Upper lobe of left lung (tissue), 6 donors: Measurements from ENCODE around the gene KRT82. TPM values are rescaled to one million over a fixed set of nuclear protein-coding genes. Genes with fewer than 3 reads are reported as not detected.

ENCODE experiments used
- ATAC-seq, 2 donors: fragments of 200-7000 bp; cut with Tn5 transposase; one replicate each; pipeline ENCODE4 v1.9.1; 2022; ENCODE audit warnings: mild to moderate bottlenecking in 2 of 2, moderate library complexity in 2 of 2; ENCODE audit not compliant: low FRiP score in 2 of 2
- DNase-seq, 2 donors: peaks; one replicate each; pipeline ENCODE4 v3.0.0-alpha.2; 2019 to 2020
- H3K27ac ChIP-seq, 4 donors: fragments of 200-600 bp; sonication (generic); one replicate each; pipeline ENCODE4 v1.5.1; 2016 to 2019
- H3K27me3 ChIP-seq, 4 donors: fragments of 200-600 bp; sonication (generic); one replicate each; pipeline ENCODE4 v1.5.1; 2017 to 2019
- H3K36me3 ChIP-seq, 4 donors: fragments of 200-600 bp; sonication (generic); one replicate each; pipeline ENCODE4 v1.5.1; 2016 to 2019
- H3K4me1 ChIP-seq, 4 donors: fragments of 200-600 bp; sonication (generic); one replicate each; pipeline ENCODE4 v1.5.1; 2018 to 2019
- H3K4me3 ChIP-seq, 4 donors: fragments of 200-600 bp; sonication (generic); one replicate each; pipeline ENCODE4 v1.5.1; 2017 to 2019; ENCODE audit warnings: mild to moderate bottlenecking in 2 of 4, moderate library complexity in 1 of 4
- H3K9me3 ChIP-seq, 4 donors: fragments of 200-600 bp; sonication (generic); one replicate each; pipeline ENCODE4 v1.5.1; 2018 to 2019
- CTCF ChIP-seq, 6 experiments: fragments of 450-650 bp in 4 of 6; fragments of 200-600 bp in 2 of 6; sonication (generic) in 2 of 6; IDR thresholded peaks; one replicate each; pipeline ENCODE4 v1.5.1; 2016 to 2019; ENCODE audit warnings: antibody characterized with exemption in 6 of 6
- EP300 ChIP-seq, 4 donors: sonication (generic); formaldehyde crosslinking; IDR thresholded peaks; one replicate each; pipeline ENCODE4 v1.5.1; 2017; ENCODE audit warnings: antibody characterized with exemption in 4 of 4, control low read depth in 2 of 4
- POLR2A ChIP-seq, 4 donors: fragments of 450-650 bp; IDR thresholded peaks; one replicate each; pipeline ENCODE4 v1.5.1; 2016 to 2017; ENCODE audit warnings: antibody characterized with exemption in 4 of 4, mild to moderate bottlenecking in 2 of 4
- POLR2AphosphoS5 ChIP-seq, 2 donors: sonication (generic); formaldehyde crosslinking; IDR thresholded peaks; one replicate each; pipeline ENCODE4 v1.5.1; 2017; ENCODE audit warnings: antibody characterized with exemption in 2 of 2
- WGBS, 2 donors: methylation state at CpG; one replicate each; pipeline ENCODE4 v1.1.5; 2017 to 2018; 5-methylcytosine and 5-hydroxymethylcytosine counted together
- total RNA-seq, 6 donors: library from RNA; depleted of rRNA in 4 of 6; stranded (reverse); fragments of >200 nt in 4 of 6; gene quantifications; one replicate each; pipeline versions ENCODE4 v1.1.0 to v1.2.1, GENCODE V29; 2016 to 2021
- donor health status: DM: no; HTN: no; CAD: no; lungs with moderate emphysema.
- donor health status: DM: no; HTN: yes; CAD: no; lungs with severe emphysema.

KRT82 gene
- total RNA-seq, 6 donors from 2014 or later = not detected

DNA sequence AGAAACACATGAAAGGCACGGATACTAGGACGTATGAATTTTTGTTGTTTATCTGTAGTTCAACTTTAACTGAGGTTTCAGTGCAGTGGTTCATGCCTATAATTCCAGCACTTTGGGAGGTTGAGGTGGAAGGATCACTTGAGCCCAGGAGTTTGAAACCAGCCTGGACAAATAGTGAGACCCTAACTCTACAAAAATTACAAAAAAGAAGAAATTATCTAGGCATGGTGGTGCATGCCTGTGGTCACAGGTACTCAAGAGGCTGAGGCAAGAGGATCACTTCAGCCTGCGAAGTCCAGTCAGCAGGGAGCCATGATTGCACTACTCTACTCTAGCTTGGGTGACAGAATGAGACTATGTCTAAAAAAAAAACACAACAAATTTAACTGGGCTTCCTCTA, 37.8 kb upstream of the KRT82 start:
- H3K9me3 ChIP-seq = no peaks in the 10 kb centered on the region
- no peak overlapping the region for H3K4me3 ChIP-seq
- H3K36me3 ChIP-seq = no peaks in the 10 kb centered on the region
- H3K27ac ChIP-seq = no peak overlapping the region
- H3K27me3 ChIP-seq = no peaks in the 10 kb centered on the region
- WGBS, 2 donors = 91 to 94% methylated on average over 3 of the region's 3 CpGs
- H3K4me1 ChIP-seq = no peaks in the 10 kb centered on the region
- DNase-seq = no peak
- no peak for ATAC-seq
- TF ChIP-seq EP300 (IDR thresholded peaks at IDR 0.05) (no peak), POLR2A (IDR thresholded peaks at IDR 0.05) (no peak), POLR2AphosphoS5 (IDR thresholded peaks at IDR 0.05) (no peak), CTCF (IDR thresholded peaks at IDR 0.05) (no peak)

DNA sequence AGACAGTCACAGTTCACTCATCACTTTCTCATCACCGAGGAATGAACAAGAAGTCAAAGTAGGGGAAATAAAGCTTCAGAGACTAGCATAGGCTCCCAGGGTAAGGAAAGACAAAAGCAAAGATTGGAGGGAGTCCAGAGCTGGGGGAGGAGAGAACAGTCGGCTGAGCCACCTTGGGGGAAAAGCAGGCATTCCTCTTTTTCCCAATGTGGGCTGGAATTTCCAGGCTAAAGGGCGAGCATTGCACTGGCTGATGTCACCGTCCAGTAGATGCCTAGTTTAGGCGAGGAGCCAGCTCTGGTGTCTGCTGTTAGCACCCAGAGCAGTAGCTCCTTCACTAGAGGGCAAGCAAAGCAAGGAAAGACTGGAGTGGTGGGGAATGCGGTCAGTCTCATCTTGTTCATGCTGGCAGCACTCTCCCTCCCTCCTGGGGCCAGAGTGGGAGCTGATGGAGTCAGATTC, 36.5 kb upstream of the KRT82 start:
- peak in 1 of 2 donors; percentile 16 for ATAC-seq
- H3K4me1 ChIP-seq = no peaks in the 10 kb centered on the region
- 32 to 34% methylated on average over 6 of the region's 6 CpGs for WGBS, 2 donors
- H3K27me3 ChIP-seq = no peaks in the 10 kb centered on the region
- H3K4me3 ChIP-seq = no peak overlapping the region
- no peak for DNase-seq
- TF ChIP-seq POLR2AphosphoS5 (IDR thresholded peaks at IDR 0.05) = no peak
- no peaks in the 10 kb centered on the region for H3K36me3 ChIP-seq
- no peak overlapping the region for H3K27ac ChIP-seq
- no peaks in the 10 kb centered on the region for H3K9me3 ChIP-seq

DNA sequence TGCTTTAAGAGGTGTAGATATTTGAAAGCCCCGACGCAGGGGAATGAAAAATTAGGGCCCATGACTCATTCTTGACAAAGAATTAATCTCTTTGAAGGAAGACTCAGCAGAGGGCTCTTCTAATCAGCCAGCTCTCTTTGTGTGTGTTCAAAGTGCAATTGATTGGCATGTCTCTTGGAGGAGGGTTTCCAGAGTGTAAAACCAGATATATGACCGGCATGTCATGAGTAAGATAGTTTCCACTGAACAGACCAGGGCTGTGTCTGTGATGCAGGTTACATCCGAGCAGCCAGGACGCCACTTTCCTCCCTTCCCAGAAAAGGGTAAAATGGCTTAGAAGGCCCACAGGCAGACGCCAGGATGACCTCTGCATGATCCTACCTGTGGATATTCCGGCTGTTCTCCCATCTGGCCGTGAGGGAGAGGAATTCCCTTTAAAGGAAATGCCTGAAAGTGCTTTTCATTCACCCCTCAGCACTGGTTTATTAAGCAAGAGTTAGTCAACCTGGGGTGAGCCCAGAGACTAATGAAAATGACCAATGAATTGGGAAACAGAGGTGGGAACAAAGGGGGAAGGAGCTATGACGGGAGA, 35.3 kb upstream of the KRT82 start:
- no peak overlapping the region for H3K27ac ChIP-seq
- DNase-seq = no peak
- H3K4me3 ChIP-seq = no peak overlapping the region
- no peak for ATAC-seq
- 61 to 68% methylated on average over 8 to 9 of the region's 9 CpGs for WGBS, 2 donors
- no peaks in the 10 kb centered on the region for H3K27me3 ChIP-seq
- H3K36me3 ChIP-seq = no peaks in the 10 kb centered on the region
- no peaks in the 10 kb centered on the region for H3K9me3 ChIP-seq
- TF ChIP-seq EP300 (IDR thresholded peaks at IDR 0.05) (no peak), POLR2AphosphoS5 (IDR thresholded peaks at IDR 0.05) (no peak), CTCF (IDR thresholded peaks at IDR 0.05) (no peak), POLR2A (IDR thresholded peaks at IDR 0.05) (no peak)
- H3K4me1 ChIP-seq = no peaks in the 10 kb centered on the region

- 69 to 79% methylated on average over 3 to 4 of the region's 5 CpGs for WGBS, 2 donors
- Histone ChIP-seq H3K27ac (no peak overlapping the region), H3K27me3 (no peaks in the 10 kb centered on the region), H3K4me1 (no peaks in the 10 kb centered on the region), H3K4me3 (no peak overlapping the region), H3K9me3 (no peaks in the 10 kb centered on the region), H3K36me3 (no peaks in the 10 kb centered on the region)
- DNase-seq (no peak), ATAC-seq (no peak)
- TF ChIP-seq POLR2AphosphoS5 (IDR thresholded peaks at IDR 0.05) (no peak), EP300 (IDR thresholded peaks at IDR 0.05) (no peak), CTCF (IDR thresholded peaks at IDR 0.05) (no peak), POLR2A (IDR thresholded peaks at IDR 0.05) (no peak)
Observed at GRCh38 chr12:52440821-52441319, 34.7 kb upstream of the KRT82 start.

DNA sequence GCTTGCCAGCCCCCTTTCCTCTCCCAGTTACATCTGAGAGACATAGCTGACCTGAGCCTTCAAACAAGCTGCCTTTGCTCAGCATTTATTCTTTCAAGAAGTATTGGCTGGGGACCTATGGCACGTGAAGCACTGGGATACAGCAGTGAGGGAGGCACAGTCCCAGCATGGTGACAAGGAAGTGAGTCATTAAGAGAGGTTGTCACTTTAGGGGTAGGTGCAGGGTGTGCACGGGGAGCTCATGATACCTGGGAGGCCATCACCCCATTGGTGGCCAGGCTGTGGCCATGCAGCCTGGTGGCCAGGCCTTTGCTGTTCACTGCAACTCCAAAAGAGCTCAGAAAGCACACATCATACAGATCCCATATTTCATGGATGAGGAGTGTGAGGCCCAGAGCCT, 33.7 kb upstream of the KRT82 start:
- H3K9me3 ChIP-seq = no peaks in the 10 kb centered on the region
- H3K27ac ChIP-seq = no peak overlapping the region
- no peak overlapping the region for H3K4me3 ChIP-seq
- H3K4me1 ChIP-seq = no peaks in the 10 kb centered on the region
- ATAC-seq = no peak
- H3K36me3 ChIP-seq = no peaks in the 10 kb centered on the region
- whole genome bisulfite sequencing, 2 donors = 59 to 66% methylated on average over 2 of the region's 2 CpGs
- no peak for TF ChIP-seq EP300 (IDR thresholded peaks at IDR 0.05)
- no peak for TF ChIP-seq POLR2AphosphoS5 (IDR thresholded peaks at IDR 0.05)
- no peak for TF ChIP-seq POLR2A (IDR thresholded peaks at IDR 0.05)
- TF ChIP-seq CTCF (IDR thresholded peaks at IDR 0.05) = no peak
- DNase-seq = peak in 1 of 2 donors; percentile 16
- no peaks in the 10 kb centered on the region for H3K27me3 ChIP-seq
